IPS-18a (cell line): ENCODE measurements around the gene ATP6AP1.

Experiments used
- H3K27ac ChIP-seq: one replicate; pipeline ENCODE4 v1.5.1; 2013; ENCODE audit warnings: low read length
- H3K27me3 ChIP-seq: one replicate; pipeline ENCODE4 v1.6.1; 2013; ENCODE audit warnings: mild to moderate bottlenecking, low read length; ENCODE audit not compliant: control insufficient read depth, insufficient read depth
- H3K36me3 ChIP-seq: one replicate; pipeline ENCODE4 v1.6.1; 2013; ENCODE audit warnings: low read depth, low read length; ENCODE audit not compliant: control insufficient read depth
- H3K4me1 ChIP-seq: one replicate; pipeline ENCODE4 v1.6.1; 2013; ENCODE audit warnings: low read depth, low read length; ENCODE audit not compliant: control insufficient read depth
- H3K4me3 ChIP-seq: one replicate; pipeline ENCODE4 v1.5.1; 2013; ENCODE audit warnings: low read length
- H3K9ac ChIP-seq: one replicate; pipeline ENCODE4 v1.6.1; 2013; ENCODE audit warnings: mild to moderate bottlenecking, low read length, moderate library complexity
- H3K9me3 ChIP-seq: one replicate; pipeline ENCODE4 v1.6.1; 2013; ENCODE audit warnings: low read depth, low read length; ENCODE audit not compliant: control insufficient read depth

ATP6AP1 gene

DNA sequence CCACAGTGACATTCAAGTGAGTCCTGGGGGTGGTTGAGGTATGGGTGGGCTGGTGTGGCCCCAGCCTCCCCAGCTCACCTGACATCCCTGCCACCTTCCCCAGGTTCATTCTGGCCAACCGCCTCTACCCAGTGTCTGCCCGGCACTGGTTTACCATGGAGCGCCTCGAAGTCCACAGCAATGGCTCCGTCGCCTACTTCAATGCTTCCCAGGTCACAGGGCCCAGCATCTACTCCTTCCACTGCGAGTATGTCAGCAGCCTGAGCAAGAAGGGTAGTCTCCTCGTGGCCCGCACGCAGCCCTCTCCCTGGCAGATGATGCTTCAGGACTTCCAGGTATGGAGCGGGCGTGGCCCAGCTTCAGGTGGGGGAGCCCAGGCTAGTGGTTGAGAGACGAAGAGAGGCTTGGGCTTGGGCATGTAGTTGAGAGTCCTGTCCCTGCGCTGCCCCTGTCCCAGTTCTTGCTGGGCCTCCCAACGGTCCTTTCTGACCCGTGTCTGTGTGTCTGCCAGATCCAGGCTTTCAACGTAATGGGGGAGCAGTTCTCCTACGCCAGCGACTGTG lies 6.8 kb downstream of the ATP6AP1 start:
- Histone ChIP-seq H3K4me1 (no peaks in the 10 kb centered on the region), H3K27me3 (no peaks in the 10 kb centered on the region), H3K27ac (no peak overlapping the region), H3K36me3 (peaks cover 1% of the 10 kb centered on the region), H3K4me3 (no peak overlapping the region), H3K9ac (no peak overlapping the region), H3K9me3 (no peaks in the 10 kb centered on the region)

GRCh38 chrX:154436374-154436982 lies 8.0 kb downstream of the ATP6AP1 start:
- H3K9me3 ChIP-seq, result no peaks in the 10 kb centered on the region
- H3K27me3 ChIP-seq, result no peaks in the 10 kb centered on the region
- H3K4me3 ChIP-seq, result peak overlapping the region; percentile 56
- no peak overlapping the region for H3K27ac ChIP-seq
- peak overlapping the region; percentile 45 for H3K9ac ChIP-seq
- no peaks in the 10 kb centered on the region for H3K4me1 ChIP-seq
- peaks cover 4% of the 10 kb centered on the region for H3K36me3 ChIP-seq

GRCh38 chrX:154436983-154437752 lies 8.7 kb downstream of the ATP6AP1 start, which contains the start of gene GDI1:
GDI1 (plus strand) TSS chrX:154437154; CDS start chrX:154437255, 101 bp downstream.
- Histone ChIP-seq H3K27me3 (no peaks in the 10 kb centered on the region), H3K9ac (peak within 1 kb of the TSS; percentile 45), H3K9me3 (no peaks in the 10 kb centered on the region), H3K36me3 (peaks cover 7% of the 10 kb centered on the region), H3K4me3 (peak within 1 kb of the TSS; percentile 60), H3K4me1 (no peaks in the 10 kb centered on the region), H3K27ac (no peak within 1 kb of the TSS)

GRCh38 chrX:154437971-154438893 lies 9.8 kb downstream of the ATP6AP1 start:
- no peaks in the 10 kb centered on the region for H3K4me1 ChIP-seq
- peak overlapping the region; percentile 60 for H3K4me3 ChIP-seq
- peaks cover 11% of the 10 kb centered on the region for H3K36me3 ChIP-seq
- H3K9ac ChIP-seq, result no peak overlapping the region
- no peaks in the 10 kb centered on the region for H3K27me3 ChIP-seq
- H3K27ac ChIP-seq, result no peak overlapping the region
- no peaks in the 10 kb centered on the region for H3K9me3 ChIP-seq

GRCh38 chrX:154439841-154440240 lies 11.4 kb downstream of the ATP6AP1 start:
- H3K9me3 ChIP-seq, result no peaks in the 10 kb centered on the region
- no peak overlapping the region for H3K27ac ChIP-seq
- no peaks in the 10 kb centered on the region for H3K4me1 ChIP-seq
- H3K36me3 ChIP-seq, result peaks cover 11% of the 10 kb centered on the region
- no peak overlapping the region for H3K4me3 ChIP-seq
- H3K27me3 ChIP-seq, result no peaks in the 10 kb centered on the region
- H3K9ac ChIP-seq, result no peak overlapping the region

DNA sequence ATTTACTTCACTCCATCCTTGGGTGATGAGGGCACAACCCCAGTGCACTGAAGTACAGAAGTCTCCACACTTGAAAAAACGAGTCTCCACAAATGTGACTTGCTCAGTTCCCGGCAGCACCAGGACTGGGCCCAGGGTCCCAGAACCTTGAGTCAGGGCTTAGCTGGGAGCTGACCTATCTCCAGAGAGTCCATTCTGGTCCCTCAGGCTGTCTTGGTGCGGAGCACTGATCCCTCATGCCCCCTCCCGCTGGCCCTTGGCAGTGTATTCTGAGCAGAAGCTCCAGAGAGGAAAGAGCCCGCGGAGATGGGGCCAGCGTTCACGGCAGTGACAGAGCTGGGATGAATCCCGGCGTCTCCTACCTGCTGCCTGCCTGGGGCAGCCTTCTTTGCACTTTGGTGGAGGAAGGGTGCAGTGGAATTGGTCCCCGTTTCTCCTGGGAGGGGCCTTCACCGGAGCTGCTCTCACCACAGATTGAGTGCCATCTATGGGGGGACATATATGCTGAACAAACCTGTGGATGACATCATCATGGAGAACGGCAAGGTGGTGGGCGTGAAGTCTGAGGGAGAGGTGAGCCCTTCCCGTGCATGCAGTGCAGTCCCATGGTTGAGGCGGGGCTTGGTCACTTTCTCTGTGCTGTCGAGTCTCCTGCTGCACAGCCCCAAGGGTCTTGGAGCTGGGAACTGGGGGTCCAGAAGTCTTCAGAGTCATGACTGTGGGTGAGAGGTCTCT lies 12.3 kb downstream of the ATP6AP1 start:
- H3K4me1 ChIP-seq, result no peaks in the 10 kb centered on the region
- H3K4me3 ChIP-seq, result no peak overlapping the region
- no peak overlapping the region for H3K27ac ChIP-seq
- peaks cover 11% of the 10 kb centered on the region for H3K36me3 ChIP-seq
- H3K9ac ChIP-seq, result no peak overlapping the region
- no peaks in the 10 kb centered on the region for H3K9me3 ChIP-seq
- H3K27me3 ChIP-seq, result no peaks in the 10 kb centered on the region

DNA sequence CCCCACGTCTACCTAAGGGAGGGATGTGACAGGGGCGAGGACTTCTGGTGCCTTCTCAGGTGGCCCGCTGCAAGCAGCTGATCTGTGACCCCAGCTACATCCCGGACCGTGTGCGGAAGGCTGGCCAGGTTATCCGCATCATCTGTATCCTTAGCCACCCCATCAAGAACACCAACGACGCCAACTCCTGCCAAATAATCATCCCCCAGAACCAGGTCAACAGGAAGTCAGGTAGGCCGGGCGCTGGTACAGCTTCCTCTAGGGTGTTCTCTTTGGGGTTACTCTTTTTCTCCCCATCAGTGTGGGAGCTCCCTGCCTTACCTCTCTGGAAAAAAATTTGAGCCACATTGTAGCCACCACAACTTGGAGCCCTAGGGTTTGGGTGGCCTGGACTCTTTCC lies 13.1 kb downstream of the ATP6AP1 start:
- Histone ChIP-seq H3K4me3 (no peak overlapping the region), H3K4me1 (no peaks in the 10 kb centered on the region), H3K27me3 (no peaks in the 10 kb centered on the region), H3K9me3 (no peaks in the 10 kb centered on the region), H3K9ac (no peak overlapping the region), H3K27ac (no peak overlapping the region), H3K36me3 (peaks cover 11% of the 10 kb centered on the region)

GRCh38 chrX:154441984-154442707 lies 13.7 kb downstream of the ATP6AP1 start:
- Histone ChIP-seq H3K9ac (no peak overlapping the region), H3K4me1 (no peaks in the 10 kb centered on the region), H3K36me3 (peaks cover 11% of the 10 kb centered on the region), H3K9me3 (no peaks in the 10 kb centered on the region), H3K4me3 (no peak overlapping the region), H3K27ac (no peak overlapping the region), H3K27me3 (no peaks in the 10 kb centered on the region)

DNA sequence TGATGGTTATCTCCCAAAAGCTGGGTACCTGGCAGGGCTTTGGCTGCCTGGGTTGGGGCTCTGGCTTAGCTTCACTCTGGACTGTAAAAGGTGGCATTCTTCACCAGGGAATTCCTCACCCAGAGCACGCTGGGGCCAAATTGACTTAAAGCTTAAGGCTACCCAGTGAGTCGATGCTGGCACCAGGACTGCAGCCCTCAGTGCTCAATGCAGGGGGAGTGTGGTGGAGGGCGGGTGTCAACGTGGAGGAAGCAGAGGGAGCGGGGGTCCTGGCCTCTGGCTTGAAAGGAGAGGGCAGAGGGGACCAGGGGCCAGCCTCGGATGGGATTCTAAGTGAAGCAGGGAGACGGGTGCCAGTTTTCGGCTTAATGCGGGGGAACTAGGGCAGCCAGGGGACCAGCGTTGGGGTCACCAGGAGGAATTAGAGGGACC lies 15.0 kb downstream of the ATP6AP1 start:
- Histone ChIP-seq H3K36me3 (peaks cover 11% of the 10 kb centered on the region), H3K4me1 (no peaks in the 10 kb centered on the region), H3K27me3 (no peaks in the 10 kb centered on the region), H3K4me3 (peak overlapping the region; percentile 21), H3K9ac (no peak overlapping the region), H3K27ac (no peak overlapping the region), H3K9me3 (no peaks in the 10 kb centered on the region)

DNA sequence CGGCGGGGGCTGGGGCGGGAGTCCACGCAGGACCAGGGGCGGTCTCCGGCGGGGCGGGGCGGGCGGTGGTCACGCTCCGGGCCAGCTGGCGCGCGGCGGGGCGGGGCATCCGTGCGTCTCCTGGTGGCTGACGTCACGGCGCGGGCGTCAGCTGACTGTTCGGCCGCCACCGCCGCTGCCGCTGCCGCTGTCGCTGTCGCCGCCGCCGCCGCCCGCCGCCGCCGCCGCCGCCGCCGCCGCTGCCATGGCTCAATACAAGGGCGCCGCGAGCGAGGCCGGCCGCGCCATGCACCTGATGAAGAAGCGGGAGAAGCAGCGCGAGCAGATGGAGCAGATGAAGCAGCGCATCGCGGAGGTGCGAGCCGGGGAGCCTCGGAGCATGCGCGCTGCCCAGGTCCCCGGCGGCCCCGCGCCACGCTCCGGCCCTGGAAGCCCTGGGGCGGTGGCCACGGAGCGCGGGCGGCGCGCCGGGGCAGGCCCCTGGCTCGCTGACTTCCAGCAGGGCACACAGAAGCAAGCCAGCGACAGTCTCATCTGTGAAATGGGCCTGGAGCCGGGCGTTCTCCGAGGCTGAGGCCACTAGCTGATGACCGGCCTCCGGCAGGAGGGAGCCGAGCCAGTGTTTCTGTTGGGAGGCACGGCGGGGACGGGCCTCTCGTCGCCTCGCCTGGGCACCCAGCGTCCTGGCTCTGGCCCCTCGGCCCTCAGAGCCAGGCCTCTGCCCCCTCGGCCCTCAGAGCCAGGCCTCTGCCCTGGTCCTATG lies 15.7 kb downstream of the ATP6AP1 start, which contains the start of gene FAM50A:
TSS of gene FAM50A (plus strand) at position 150 of the 763 bp plus-strand sequence. CDS start at position 245, 95 bp downstream.
- H3K9me3 ChIP-seq, result no peaks in the 10 kb centered on the region
- H3K4me3 ChIP-seq, result peak within 1 kb of the TSS; percentile 37

More for the DNA sequence above, 15.7 kb downstream of the ATP6AP1 start, which contains the start of gene FAM50A:
- Histone ChIP-seq H3K27ac (no peak within 1 kb of the TSS), H3K36me3 (peaks cover 11% of the 10 kb centered on the region), H3K27me3 (no peaks in the 10 kb centered on the region), H3K4me1 (no peaks in the 10 kb centered on the region), H3K9ac (no peak within 1 kb of the TSS)
